ENCODE measurements around the gene THAP2.

The THAP2 gene

DNA sequence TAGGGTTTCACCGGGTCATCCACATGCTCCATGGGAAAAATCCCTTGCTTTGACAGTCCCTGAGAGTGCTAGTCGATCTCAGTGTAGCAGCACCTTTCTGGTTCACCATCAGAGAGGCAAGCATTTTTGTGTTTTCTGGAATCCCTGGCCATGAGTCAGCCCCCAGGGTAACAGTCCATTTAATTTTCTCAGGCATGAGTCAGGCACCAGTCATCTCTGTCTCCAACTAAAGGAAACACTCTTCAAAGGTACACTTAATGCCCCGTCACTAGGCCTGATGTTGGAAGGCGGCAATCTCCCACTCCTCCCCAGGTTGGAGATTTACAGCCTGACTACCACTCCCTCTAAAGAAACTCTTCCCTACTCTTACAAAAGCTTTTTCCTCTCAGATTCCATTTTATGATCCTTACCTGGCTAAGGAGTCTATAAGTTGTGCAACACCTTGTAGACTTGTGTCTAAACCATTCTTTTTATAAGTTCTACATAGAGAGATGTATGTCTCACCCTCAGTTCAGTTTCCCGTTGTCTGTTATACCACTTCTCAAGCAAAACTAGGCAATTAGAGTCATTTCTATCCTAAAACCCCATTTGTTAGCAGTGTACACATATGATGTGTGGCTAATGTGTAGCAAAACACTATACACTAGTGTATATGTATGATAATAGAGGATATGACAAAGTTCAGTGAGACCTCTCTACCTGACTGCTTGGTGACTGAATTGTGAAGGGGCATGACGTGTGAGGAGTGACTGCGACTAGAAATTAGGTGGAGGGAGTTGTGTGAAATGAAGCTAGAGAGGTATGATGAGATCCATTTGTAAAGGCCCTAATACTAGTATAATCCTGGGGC, 46.4 kb downstream of the THAP2 start:
- no peak for DNase-seq

- DNase-seq = no peak
Measured at GRCh38 chr12:71718611-71719010, 54.5 kb downstream of the THAP2 start.

GRCh38 chr12:71719647-71720370, 55.7 kb downstream of the THAP2 start:
- DNase-seq = no peak

DNA sequence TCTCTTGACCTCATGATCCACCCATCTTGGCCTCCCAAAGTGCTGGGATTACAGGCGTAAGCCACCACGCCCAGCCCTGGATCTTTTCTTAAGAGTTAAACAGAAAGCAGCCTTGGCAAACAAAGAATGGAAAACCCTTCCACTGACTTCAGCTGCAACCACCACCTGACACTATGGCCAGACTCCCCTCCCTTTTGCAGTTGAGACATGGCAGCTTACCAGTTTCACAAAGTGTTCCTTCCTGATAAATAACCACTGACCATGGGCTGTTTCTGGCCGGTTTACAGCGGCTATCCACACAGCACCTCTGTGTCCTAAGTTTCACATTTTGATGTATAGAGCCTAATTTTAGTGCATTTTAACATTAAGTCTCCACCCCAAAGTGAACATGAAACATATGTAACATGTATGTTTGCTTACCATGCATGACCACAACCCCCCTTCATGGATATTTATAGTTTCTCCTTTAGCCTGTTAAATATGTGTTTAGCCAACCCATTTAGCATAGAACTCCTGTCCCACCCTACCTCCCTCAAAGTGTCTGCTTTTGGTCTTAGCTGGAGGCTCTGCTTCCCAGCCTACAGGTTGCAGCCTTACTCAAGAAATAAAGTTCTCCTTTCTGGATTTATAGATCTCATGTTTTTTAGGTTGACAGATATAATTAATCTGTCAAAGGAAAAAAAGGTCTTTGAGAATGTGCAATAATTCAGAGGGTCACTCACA, 57.8 kb downstream of the THAP2 start:
- no peak for DNase-seq

DNA sequence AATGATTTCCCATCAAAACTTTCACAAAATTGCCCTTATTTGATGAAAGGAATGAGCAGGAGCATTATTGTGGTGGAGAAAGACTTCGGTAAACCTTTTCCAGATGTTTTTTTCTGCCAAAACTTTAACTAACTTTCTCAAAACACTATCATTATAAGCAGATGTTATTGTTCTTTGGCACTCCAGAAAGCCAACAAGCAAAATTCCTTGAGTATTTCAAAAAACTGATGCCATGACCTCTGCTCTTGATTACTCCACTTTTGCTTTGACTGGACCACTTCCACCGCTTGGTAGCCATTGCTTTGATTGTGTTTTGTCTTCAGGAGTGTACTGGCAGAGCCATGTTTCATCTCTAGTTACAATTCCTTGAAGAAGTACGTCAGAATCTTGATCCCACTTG, 60.9 kb downstream of the THAP2 start:
- DNase-seq = no peak

DNA sequence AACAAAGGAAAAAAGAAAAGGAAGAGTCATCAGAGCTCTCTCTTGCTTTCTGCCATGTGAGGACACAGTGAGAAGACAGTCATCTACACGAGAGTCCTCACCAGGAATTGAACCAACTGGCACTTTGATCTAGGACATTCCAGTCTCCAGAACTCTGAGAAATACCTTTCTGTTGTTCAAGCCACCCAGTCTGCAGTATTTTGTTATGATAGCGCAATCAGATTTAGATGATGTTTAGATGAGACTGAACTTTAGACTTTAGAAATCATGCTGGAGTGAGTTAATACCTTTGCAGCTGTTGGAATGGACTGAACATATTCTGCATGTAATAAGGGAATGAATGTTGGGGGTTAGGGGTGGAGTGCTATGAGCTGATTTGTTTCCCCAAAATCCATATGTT, 62.4 kb downstream of the THAP2 start:
- no peak for DNase-seq

DNA sequence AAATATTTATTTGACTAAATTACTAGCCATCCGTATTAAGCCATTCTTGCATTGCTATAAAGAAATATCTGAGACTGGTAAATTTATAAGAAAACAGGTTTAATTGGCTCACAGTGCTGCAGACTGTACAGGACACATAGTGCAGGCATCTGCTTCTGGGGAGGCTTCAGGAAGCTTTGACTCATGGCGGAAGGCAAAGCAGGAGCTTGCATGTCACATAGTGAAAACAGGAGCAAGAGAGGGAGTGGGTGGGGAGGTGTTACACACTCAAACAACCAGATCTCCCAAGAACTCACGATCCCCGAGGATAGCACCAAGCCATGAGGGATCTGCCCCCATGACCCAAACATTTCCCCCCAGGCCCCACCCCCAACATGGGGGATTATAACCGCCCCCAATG, 63.9 kb downstream of the THAP2 start:
- no peak for DNase-seq

All from NCI-H2029 treated with DMSO at 0.1 percent for 48 hours (cell line).